K562 (cell line): Measurements from ENCODE around the gene HAPSTR1. TPM values are rescaled to one million over a fixed set of nuclear protein-coding genes. Genes with fewer than 3 reads are reported as not detected.

ENCODE experiments used
- ATAC-seq: fragments of 200-7000 bp; cut with Tn5 transposase; 3 replicates; pipeline ENCODE4 v1.9.1; 2020; ENCODE audit warnings: moderate library complexity
- BruUV-seq: library from RNA; stranded (reverse); fragments of 400-500 nt; replicated peaks from 2 replicates; lab custom pipeline; 2021; lab: Mats Ljungman, UMichigan
- CTCF ChIA-PET: fragments of 300-600 bp; formaldehyde crosslinking; extraction: SDS; loops from one replicate; lab custom pipeline; 2021; ENCODE audit warnings: low intra/inter-chr PET ratio; lab: Yijun Ruan, JAX
- POLR2A ChIA-PET: fragments of 300-600, 350-650 bp; sonication (Branson Sonifier 250); formaldehyde crosslinking; extraction: SDS; loops from one replicate; lab custom pipeline; 2021; ENCODE audit warnings: antibody characterized with exemption, inconsistent platforms; lab: Yijun Ruan, JAX
- DNase-seq, 4 experiments: peaks; one replicate each; pipeline versions ENCODE4 v3.0.0 to v3.0.0-alpha.2; 2011 to 2018; ENCODE audit warnings: low spot score in 3 of 4, mixed read lengths in 3 of 4; ENCODE audit errors: extremely low read depth in 1 of 4
- FAIRE-seq: peaks from 2 replicates; lab custom pipeline; 2011; peaks lifted over from hg19 to GRCh38; lab: Jason Lieb, UNC
- H2AFZ ChIP-seq: 2 replicates; pipeline ENCODE4 v1.6.0; 2011; ENCODE audit warnings: low read depth, low read length, control low read depth, inconsistent platforms
- H3K27ac ChIP-seq: fragments of 200-600 bp; 3 replicates; pipeline ENCODE4 v1.8.0; 2011; ENCODE audit warnings: low read depth, mild to moderate bottlenecking, control low read depth, inconsistent platforms, low read length, moderate library complexity, mixed read lengths; ENCODE audit errors: extremely low read depth
- H3K27me3 ChIP-seq, 2 experiments: fragments of 300-600 bp in 1 of 2; 2 replicates in 1 of 2; 3 replicates in 1 of 2; pipeline versions ENCODE4 v1.6.0 to v1.8.0; 2011; ENCODE audit warnings: inconsistent platforms in 2 of 2, low read length in 2 of 2, mild to moderate bottlenecking in 1 of 2, mixed read lengths in 1 of 2, moderate library complexity in 1 of 2; ENCODE audit not compliant: control insufficient read depth in 2 of 2, insufficient read depth in 2 of 2
- H3K36me3 ChIP-seq: fragments of 300-600 bp; 3 replicates; pipeline ENCODE4 v1.8.0; 2011; ENCODE audit warnings: mild to moderate bottlenecking, low read length, inconsistent platforms; ENCODE audit not compliant: control insufficient read depth, insufficient read depth
- H3K4me1 ChIP-seq, 2 experiments: fragments of 200-600 bp in 1 of 2; replicated peaks in 1 of 2; 2 replicates in 1 of 2; 3 replicates in 1 of 2; pipeline versions ENCODE4 v1.5.1 to v1.8.0; 2011; ENCODE audit warnings: inconsistent platforms in 2 of 2, low read length in 2 of 2, mild to moderate bottlenecking in 1 of 2, mixed read lengths in 1 of 2, moderate library complexity in 1 of 2; ENCODE audit not compliant: control insufficient read depth in 2 of 2, insufficient read depth in 2 of 2
- H3K4me2 ChIP-seq: 2 replicates; pipeline ENCODE4 v1.6.1; 2011; ENCODE audit warnings: low read length, control low read depth, inconsistent platforms, mixed read lengths; ENCODE audit not compliant: insufficient read depth
- H3K4me3 ChIP-seq: fragments of 200-600 bp; sonication (generic), shearing (Covaris generic); 2 replicates; pipeline ENCODE4 v1.5.1; 2016; ENCODE audit warnings: control low read depth, inconsistent platforms
- H3K79me2 ChIP-seq: fragments of 200-600 bp; 3 replicates; pipeline ENCODE4 v1.8.0; 2011; ENCODE audit warnings: low read length, inconsistent platforms; ENCODE audit not compliant: control insufficient read depth, insufficient read depth
- H3K9ac ChIP-seq, 2 experiments: 2 replicates each; pipeline versions ENCODE4 v1.6.0 to v1.6.1; 2011; ENCODE audit warnings: low read depth in 2 of 2, low read length in 2 of 2, control low read depth in 1 of 2, inconsistent platforms in 1 of 2, mild to moderate bottlenecking in 1 of 2, mixed read lengths in 1 of 2; ENCODE audit not compliant: insufficient read depth in 1 of 2
- H3K9me1 ChIP-seq: one replicate; pipeline ENCODE4 v1.6.0; 2011; ENCODE audit warnings: inconsistent platforms, mild to moderate bottlenecking, low read length, moderate library complexity; ENCODE audit not compliant: control insufficient read depth, insufficient read depth
- H3K9me3 ChIP-seq: replicated peaks from 2 replicates; pipeline ENCODE4 v1.5.1; 2011; ENCODE audit warnings: low read depth, low read length, inconsistent platforms; ENCODE audit not compliant: control insufficient read depth, insufficient read depth
- H4K20me1 ChIP-seq: replicated peaks from 2 replicates; pipeline ENCODE4 v1.6.1; 2011; ENCODE audit warnings: low read length, inconsistent platforms, mixed read lengths; ENCODE audit not compliant: control insufficient read depth, insufficient read depth
- ATF1 ChIP-seq, 2 experiments: fragments of 450-650 bp in 1 of 2; IDR thresholded peaks; 2 replicates each; pipeline ENCODE4 v1.6.1; 2016; ENCODE audit warnings: missing compliant biosample characterization in 1 of 2, missing genetic modification characterization in 1 of 2
- CBFA2T3 ChIP-seq: fragments of 450-650 bp; IDR thresholded peaks from 2 replicates; pipeline ENCODE4 v1.6.1; 2017
- EP400 ChIP-seq: fragments of 450-650 bp; IDR thresholded peaks from 2 replicates; pipeline ENCODE4 v1.6.1; 2017; ENCODE audit warnings: antibody characterized with exemption, mild to moderate bottlenecking, moderate library complexity
- SMAD3 ChIP-seq: fragments of 450-650 bp; formaldehyde crosslinking; conservative IDR thresholded peaks from 2 replicates; pipeline ENCODE4 v1.4.0; 2020; ENCODE audit warnings: mild to moderate bottlenecking
- ZFP36 ChIP-seq: fragments of 150-350 bp; IDR thresholded peaks from 2 replicates; pipeline ENCODE4 v1.6.1; 2018; ENCODE audit warnings: low read length, low read depth; ENCODE audit not compliant: partially characterized antibody
- ZNF445 ChIP-seq: fragments of 250-450 bp; sonication (Bioruptor Pico); IDR thresholded peaks from 2 replicates; pipeline ENCODE4 v1.4.0; 2020; ENCODE audit warnings: low read depth, mild to moderate bottlenecking, moderate library complexity
- ZNF584 ChIP-seq: fragments of 200-800 bp; sonication (Bioruptor generic); IDR thresholded peaks from 2 replicates; pipeline ENCODE4 v1.6.1; 2016; ENCODE audit warnings: low read depth, mild to moderate bottlenecking, missing genetic modification characterization, missing compliant biosample characterization
- WGBS: fragments of 100-300 bp; shearing (Covaris generic); methylation state at CpG from one replicate; pipeline ENCODE4 v1.1.6; 2016; ENCODE audit warnings: low coverage, mixed read lengths; ENCODE audit not compliant: insufficient coverage; ENCODE audit errors: missing lambda C conversion rate; 5-methylcytosine and 5-hydroxymethylcytosine counted together
- in situ Hi-C: fragments of 300-500 bp; cut with MboI; formaldehyde crosslinking; loops from 4 replicates; pipeline ENCODE4 v1.15.0; 2018; ENCODE audit warnings: inconsistent platforms, mixed read lengths
- intact Hi-C: fragments of 100-400 bp; cut with micrococcal nuclease; formaldehyde crosslinking; loops from 2 replicates; pipeline ENCODE4 v1.14.2; 2022
- polyA plus RNA-seq, 8 experiments: library from polyadenylated mRNA; depleted of rRNA in 4 of 8; stranded (reverse) in 5 of 8; unstranded in 3 of 8; fragments of >200 nt; fragmentation: Nextera tagmentation in 2 of 8; fragmentation: Illumina TruSeq in 1 of 8; extraction: Ambion mirVana in 2 of 8; extraction: Trizol in 1 of 8; gene quantifications; 2 replicates each; pipeline versions ENCODE4 v1.2.1 to v1.2.3, GENCODE V29; 2011 to 2014; ENCODE audit warnings: inconsistent platforms in 1 of 8, missing spikeins in 1 of 8
- total RNA-seq, 7 experiments: library from RNA; depleted of rRNA in 6 of 7; stranded (reverse); fragments of >200 nt in 6 of 7; fragmentation: Illumina TruSeq in 2 of 7; extraction: Trizol in 2 of 7; gene quantifications; 2 replicates each; pipeline versions ENCODE4 v1.2.1 to v1.2.3, GENCODE V29; 2011 to 2021; ENCODE audit warnings: low replicate concordance in 1 of 7
- TF ChIP-seq, protein P1 (sequence below), 2 experiments: fragments of 200-800 bp in 1 of 2; sonication (Bioruptor generic) in 1 of 2; sonication (generic) in 1 of 2; formaldehyde crosslinking in 1 of 2; IDR thresholded peaks in 1 of 2; conservative IDR thresholded peaks in 1 of 2; 2 replicates each; pipeline versions ENCODE4 v1.5.0 to v1.6.1; 2016 to 2020; ENCODE audit warnings: missing compliant biosample characterization in 1 of 2, missing genetic modification characterization in 1 of 2, missing genetic modification reagents in 1 of 2

HAPSTR1 gene
- total and polyA plus RNA-seq, 9 of the 15 experiments (the other 6 are each of a cell fraction or from before 2014, with no cell fraction given): 10.8 to 67.9 (median 36.5) TPM

DNA sequence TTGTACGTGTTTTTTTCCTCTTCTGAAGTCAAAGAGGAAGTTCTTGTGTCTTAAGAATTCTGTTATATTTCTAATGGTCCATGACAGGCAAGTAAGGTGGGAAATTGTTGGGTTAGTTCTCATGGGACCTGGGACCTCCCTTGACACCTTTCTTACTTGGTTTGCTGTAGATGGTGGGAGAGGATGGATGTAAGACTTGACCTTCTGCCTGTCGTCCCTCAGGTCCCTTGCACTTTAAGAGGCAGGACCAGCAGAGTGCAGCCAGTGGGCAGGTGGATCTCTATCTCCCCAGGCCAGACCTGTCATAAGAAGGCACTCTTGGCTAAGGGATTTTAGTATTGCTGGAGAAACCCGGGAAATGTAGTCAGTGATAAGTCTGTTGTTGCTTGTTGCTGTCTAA, 12.1 kb downstream of the HAPSTR1 start:
- no peak overlapping the region for H3K4me2 ChIP-seq
- H3K27me3 ChIP-seq: no peaks in the 10 kb centered on the region
- no peak overlapping the region for H3K27ac ChIP-seq
- H3K79me2 ChIP-seq: peaks cover 100% of the 10 kb centered on the region
- peak overlapping the region in 1 of 2 experiments; percentile 17; a peak in 1 of 4 replicates for H3K9ac ChIP-seq
- peak; percentile 46 for ATAC-seq
- 42% methylated on average over 3 of the region's 3 CpGs for WGBS
- peaks cover 59% of the 10 kb centered on the region for H4K20me1 ChIP-seq
- CTCF ChIA-PET: no interaction called here
- H3K9me1 ChIP-seq: peaks cover 14% of the 10 kb centered on the region
- POLR2A ChIA-PET: interaction anchor here (0.8 to 5.1 kb wide), 6 partner anchors 8 to 56 kb away, joined by 3 to 48 read pairs (median 3); partner anchors contain the start of gene HAPSTR1
- peaks cover 99% of the 10 kb centered on the region for H3K36me3 ChIP-seq
- in situ Hi-C loops (no loop called here), intact Hi-C loops (no loop called here)
- no TSS peak for BruUV-seq
- no peak overlapping the region for H2AFZ ChIP-seq
- no peaks in the 10 kb centered on the region for H3K9me3 ChIP-seq
- TF ChIP-seq EP400 (no peak), ZNF445 (CRISPR knock-in tag) (no peak), ZNF584 (CRISPR knock-in tag) (no peak), ATF1 (CRISPR knock-in tag; IDR thresholded peaks at IDR 0.05) (no peak), ATF1 (tag; IDR thresholded peaks at IDR 0.05) (no peak), ZFP36 (no peak), CBFA2T3 (peak; percentile 25; the same call in 1 of the 2 replicates), SMAD3 (no peak)
- TF ChIP-seq, protein P1, sequence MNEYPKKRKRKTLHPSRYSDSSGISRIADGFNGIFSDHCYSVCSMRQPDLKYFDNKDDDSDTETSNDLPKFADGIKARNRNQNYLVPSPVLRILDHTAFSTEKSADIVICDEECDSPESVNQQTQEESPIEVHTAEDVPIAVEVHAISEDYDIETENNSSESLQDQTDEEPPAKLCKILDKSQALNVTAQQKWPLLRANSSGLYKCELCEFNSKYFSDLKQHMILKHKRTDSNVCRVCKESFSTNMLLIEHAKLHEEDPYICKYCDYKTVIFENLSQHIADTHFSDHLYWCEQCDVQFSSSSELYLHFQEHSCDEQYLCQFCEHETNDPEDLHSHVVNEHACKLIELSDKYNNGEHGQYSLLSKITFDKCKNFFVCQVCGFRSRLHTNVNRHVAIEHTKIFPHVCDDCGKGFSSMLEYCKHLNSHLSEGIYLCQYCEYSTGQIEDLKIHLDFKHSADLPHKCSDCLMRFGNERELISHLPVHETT (CRISPR knock-in tag; conservative IDR thresholded peaks at IDR 0.05 in 1 of 2, IDR thresholded peaks at IDR 0.05 in 1 of 2): no peak
- H3K4me1 ChIP-seq: peaks cover 5 to 28% of the 10 kb centered on the region in 2 experiments; a peak in 3 of 5 replicates
- FAIRE-seq: no peak
- DNase-seq: no peak
- no peak overlapping the region for H3K4me3 ChIP-seq
